GM21515 (cell line): Measurements from ENCODE around the gene STAMBPL1.
"Not testable (repeated sequence)": the region's sequence is repeated elsewhere in the genome, so short reads cannot be mapped to it uniquely, and the experiment has no call there.

Experiments
- ATAC-seq: cut with Tn5 transposase; IDR thresholded peaks from one replicate; pipeline ENCODE4 v1.9.1; 2021; ENCODE audit not compliant: unreplicated experiment

The STAMBPL1 gene

DNA sequence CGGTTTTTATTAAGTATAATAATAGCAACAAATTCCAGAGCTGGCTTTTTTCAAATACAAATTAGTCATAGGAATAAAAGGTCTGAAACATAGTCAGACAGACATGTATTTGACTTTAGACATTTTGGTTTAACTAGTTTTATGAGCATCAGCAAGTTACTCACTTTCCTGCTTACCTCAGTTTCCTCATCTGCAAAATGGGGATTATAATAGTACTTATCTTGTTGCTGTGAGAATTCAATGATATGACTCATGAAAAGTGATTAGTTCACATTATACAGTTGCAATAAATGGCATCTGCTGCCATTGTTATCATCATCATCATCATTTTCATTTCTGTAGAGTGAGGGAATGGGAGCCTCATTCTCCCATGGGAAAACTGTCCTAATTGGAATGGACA lies 39.0 kb downstream of the STAMBPL1 start:
- ATAC-seq, result no peak

DNA sequence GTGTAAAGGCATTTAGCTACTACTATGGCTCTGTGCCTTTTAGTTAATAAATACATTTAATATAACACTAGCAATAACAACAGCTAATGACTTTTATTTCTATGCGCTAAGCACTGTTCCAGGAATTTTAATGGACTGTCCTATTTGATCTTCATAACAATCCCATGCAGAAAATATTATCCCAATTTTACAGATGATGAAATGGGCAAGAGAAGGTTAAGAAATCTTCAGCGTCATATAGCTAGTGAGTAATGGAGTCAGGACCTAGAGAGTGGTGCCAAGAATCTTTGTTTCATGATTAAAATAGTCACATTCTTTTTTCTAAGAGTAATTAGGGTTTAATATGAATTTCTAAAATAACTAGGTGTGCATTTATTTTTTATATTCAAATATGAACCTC lies 40.2 kb downstream of the STAMBPL1 start:
- ATAC-seq, result no peak

DNA sequence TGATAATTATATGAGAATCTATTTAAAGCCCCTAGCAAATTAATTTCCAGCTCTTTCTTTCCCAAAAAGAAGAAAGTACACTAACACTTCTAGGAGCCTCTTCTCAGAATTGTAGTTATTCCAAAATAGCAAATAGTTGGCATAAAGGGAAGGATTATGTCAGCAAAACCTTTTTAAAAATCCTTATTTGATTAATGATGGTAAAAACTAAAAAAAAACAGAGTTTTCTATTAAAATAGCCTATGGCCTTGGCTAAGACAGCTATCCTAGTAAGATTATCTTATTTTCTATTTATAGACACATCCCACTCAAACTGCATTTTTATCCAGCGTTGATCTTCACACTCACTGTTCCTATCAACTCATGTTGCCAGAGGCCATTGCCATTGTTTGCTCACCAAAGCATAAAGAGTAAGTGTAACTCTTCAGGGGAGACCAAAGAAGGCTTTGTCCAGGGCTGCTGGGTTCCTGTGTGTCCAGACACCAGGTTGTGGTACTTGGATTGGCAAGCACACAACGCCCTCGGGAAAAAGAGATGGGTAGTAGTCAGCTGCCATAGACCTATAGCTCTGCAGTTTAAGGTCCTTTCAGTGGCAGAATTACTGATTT lies 41.0 kb downstream of the STAMBPL1 start:
- ATAC-seq, result no peak

DNA sequence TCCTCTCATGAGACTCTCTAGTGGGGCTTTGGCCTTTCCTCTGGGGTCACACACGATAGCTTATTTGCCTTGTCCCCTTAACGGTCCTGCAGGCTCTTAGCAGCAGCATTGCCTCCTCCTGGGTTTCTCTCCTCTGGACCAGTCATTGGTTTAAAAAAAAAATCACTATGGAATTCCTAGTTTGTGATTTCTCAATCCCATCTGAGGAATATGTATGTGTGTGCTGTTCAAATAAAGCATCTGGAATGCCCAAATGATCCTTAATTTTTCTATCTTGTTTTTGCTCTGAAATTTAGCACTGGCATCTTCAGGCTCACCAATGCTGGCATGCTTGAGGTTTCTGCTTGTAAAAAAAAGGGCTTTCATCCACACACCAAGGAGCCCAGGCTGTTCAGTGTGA lies 42.0 kb downstream of the STAMBPL1 start:
- ATAC-seq, result no peak

DNA sequence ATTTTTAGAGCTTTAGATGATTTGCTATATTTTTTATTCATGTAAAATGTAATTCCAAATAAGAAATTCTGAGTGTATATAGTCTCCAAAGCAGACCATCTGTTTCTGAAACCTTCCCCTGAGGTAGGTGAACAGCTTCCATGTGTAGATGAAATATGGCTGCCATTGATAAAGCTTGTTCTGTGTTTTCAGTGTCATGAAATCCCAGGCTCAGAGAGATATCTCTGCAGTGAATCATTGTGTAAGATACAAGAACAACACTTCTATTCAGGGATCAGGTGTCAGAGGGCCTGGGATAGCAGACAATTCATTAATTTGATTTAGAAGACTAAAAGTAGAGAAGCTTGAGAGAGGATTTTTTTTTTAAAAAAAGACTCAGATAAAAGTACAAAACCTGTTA lies 43.5 kb downstream of the STAMBPL1 start:
- no peak for ATAC-seq

DNA sequence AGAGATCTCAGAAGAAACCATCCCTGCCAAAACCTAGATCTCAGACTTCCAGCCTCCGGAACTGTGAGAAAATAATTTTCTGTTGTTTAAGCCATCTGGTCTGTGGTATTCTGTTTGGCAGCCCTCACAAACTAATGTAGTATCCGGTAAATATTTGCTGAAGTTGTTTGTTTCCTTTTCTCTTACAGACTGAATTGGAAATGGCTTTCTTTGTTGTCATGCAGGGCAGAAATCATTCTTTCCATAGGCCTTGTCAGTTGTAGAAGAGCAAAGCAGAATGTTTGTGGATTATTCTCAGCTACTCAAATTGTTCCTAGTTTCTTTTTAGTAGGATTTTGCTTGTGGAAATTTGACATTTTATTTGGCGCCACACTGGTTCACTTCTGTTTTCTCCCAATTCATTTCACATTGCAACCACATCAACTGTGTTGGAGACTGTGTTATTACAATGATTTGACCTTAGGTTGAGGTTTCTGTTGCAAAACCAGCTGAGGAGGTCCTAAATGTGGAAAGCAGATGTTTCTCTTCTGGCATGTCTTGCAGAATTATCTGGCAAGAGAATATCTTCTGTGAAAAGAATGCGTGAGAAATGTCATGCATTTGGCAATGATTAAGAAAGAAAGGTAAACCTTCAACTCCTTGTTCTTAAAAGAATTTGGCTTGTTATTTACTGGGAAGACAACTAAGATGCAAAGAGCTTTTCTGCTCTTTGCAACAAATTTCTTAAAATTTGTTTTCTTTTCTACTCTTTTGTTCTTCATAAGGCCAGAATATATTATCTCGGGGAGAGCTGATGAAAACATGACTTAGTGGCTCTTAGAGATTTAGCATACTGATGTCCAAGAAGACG lies 46.7 kb downstream of the STAMBPL1 start:
- ATAC-seq, result no peak

DNA sequence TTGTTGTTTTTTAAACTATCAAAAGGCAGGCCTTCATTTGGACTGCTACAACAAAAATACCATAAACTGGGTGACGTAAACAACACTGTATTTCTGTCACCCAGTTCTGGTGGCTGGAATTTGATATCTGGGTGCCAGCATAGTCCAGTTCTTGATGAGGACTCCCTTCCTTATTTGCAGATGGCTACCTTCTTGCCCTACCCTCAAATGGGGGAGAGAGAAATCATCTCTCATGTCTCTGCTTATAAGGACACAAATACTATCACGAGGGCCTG lies 47.3 kb downstream of the STAMBPL1 start:
- no peak for ATAC-seq

DNA sequence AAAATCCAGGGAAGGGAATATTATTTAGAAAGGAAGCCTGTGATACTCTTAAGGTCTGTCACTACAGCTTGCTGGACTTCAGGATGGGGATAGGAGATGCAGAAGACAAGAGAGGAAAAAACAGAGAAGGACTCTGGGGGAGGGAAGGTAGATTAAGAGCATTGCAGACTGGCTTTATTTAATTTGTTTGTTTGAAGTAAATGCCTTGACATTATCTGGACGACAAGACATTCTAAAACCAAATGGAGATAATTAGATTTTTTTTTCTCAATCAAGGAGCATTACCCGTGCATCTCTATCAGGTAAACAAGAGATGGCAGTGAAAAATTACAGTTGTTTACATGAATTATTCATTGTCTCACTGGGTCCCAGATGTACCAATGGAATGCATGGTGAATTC lies 48.2 kb downstream of the STAMBPL1 start:
- no peak for ATAC-seq

DNA sequence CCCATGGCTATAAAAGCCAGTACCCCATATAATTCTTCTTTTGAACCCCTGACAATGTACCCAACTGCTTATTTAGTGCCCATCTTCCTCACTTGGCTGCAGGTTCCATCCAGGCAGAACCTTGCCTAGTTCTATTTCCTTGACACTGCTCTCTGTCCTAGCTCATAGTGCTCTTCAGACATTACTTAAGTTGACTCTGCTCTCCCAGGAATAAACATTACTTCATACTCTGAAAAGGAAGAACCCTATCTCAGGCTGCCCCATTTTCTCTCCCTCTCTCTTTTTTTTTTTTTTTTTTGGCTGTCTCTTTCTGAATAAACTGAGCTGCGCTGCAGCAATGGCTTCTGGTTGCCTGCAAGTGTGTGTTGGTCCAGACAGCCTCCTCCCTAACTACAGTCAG lies 51.5 kb downstream of the STAMBPL1 start:
- no peak for ATAC-seq

DNA sequence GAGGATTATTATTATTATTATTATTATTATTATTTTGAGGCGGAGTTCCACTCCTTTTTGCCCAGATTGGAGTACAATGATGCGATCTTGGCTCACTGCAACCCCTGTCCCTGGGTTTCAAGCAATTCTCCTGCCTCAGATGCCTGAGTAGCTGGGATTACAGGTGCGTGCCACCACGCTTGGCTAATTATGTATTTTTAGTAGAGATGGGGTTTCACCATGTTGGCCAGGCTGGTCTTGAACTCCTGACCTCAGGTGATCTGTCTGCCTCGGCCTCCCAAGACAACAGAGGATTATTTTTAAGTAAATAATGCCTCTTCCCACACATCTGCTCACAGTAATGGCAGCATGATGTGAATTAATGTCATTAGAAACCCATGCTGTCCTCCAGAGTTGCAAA lies 52.0 kb downstream of the STAMBPL1 start:
- not testable (repeated sequence) for ATAC-seq

DNA sequence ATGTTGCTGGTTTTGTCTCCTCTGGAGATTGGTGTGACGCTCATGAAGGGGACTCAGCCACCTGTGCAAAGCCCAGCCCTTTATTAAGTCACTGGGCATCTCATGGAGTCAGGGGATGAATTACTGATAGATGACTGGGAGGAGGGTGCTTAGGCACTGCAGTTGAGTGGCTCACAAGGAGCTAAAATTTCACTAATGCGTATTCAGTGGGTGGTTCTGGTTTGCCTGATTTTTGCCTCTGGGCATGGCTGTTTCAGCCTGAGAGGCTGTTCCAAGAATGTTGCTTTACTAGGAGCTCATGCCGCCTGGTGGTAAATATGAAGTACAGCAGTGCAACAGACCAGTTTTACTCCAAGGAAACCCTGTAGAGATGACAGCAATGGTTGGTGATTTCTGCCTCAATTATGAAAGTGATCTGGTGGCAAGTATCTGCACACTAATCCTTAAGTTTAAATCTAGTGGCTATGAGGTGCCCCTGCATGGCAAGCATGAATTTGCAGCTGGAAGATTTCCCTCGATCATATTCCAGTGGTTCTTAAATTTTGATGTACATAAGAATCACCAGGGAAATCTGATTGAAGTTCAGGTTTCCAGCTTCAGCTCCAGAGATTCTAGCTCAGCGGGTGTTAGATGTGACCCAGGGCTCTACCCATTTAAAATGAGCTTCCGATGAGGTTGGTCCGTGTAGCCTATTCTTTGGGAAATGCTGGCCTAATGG lies 52.7 kb downstream of the STAMBPL1 start:
- ATAC-seq, result peak; percentile 55

DNA sequence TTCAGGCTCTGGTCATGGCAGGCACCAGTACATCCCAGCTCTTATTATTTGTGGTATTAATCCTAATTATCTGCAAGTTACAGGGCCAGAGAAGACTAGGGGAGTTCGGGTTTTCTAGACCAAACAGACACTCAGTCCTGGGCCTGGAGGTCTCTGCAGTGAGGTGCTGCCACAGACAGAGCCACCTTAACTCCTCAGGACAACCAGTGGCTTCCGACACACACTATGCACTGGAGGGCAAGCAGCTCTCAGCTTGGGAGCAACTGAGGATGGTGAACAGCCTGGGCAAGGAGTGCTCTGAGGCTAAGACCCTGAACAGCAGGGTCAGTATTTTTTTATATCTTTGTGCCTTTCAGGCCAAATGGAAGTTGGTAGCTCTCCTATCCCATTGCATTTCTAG lies 53.5 kb downstream of the STAMBPL1 start:
- no peak for ATAC-seq

DNA sequence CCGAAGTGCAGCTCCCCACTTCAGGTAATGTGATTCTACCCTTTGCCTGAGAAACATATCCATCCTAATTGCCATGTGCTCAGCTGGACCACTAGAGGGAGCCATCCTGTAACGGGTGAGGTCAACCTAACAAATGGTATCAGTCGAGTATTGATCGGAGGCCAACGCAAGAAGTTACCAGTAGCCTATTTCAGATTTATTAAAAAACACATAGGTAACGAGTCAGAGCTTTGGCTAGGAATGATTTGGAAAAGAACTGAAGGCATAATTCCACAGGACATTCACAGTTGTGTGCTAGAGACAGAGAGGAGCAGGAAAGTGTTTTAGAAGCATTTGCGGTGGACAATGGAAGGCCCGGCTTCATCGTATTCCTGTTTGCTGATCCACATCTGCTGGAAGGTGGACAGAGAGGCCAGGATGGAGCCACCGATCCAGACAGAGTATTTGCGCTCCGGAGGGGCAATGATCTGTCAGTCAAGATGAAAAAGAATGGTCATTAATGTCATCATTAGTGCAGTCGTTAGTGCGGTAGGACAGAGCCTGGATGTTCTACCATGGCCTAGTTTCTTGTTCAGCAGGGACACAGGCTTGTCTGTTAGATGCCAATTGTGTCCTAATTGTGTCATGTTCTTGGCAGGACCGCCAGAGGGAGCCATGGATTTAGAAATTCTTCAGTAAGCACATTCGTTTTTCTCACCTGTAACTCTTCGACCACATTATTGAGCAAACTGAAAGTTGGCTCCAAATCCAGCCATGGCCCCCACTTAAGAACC lies 55.0 kb downstream of the STAMBPL1 start:
- peak; percentile 44 for ATAC-seq

DNA sequence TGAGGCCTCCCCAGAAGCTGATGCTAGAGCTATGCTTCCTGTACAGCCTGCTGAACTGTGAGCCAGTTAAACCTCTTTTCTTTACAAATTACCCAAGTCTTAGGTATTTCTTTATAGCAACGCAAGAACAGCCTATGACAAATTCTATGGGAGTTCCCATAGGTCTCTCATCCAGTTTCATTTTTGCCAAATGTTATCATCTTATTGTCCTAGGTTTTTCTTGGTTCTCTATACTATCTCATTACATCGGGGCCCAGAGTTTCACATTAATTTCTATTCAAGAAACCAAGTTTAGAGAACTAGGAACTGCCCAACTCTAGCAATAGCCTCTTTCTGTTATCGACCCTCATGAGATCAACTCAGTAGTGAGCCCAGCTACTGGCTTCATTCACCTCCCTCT lies 56.6 kb downstream of the STAMBPL1 start:
- ATAC-seq, result no peak

DNA sequence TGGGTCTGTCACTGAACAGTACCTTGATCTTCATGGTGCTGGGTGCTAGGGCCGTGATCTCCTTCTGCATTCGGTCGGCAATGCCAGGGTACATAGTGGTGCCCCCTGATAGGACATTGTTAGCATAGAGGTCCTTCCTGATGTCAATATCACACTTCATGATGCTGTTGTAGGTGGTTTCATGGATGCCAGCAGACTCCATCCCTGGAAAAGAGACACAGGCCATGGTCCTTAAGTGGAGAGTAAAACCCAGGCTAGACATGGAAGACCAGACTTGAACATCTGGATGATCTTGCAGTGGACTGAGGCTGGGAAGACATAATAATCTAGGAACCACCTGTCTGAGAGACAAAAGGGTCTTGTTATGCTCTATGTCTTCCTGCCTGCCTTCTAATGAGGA lies 58.0 kb downstream of the STAMBPL1 start:
- ATAC-seq, result no peak

DNA sequence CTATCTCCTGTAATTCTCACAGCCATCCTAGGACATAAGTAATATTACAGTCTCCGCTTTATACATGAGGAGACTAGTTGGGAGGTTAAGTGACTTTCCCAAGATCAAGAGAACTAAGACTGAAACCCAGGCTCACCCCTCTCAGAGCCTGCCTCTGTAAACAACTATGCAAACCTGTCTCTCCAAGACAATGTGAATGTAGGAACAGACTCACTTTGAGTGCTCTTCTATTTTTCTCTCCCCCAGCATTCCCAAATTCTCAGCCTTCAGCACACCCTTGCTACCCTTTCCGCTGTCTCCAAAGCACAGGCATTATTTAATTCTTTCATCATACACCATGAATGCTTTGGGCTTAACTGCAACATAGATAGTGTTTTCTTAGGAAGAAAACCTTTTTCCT lies 58.9 kb downstream of the STAMBPL1 start:
- no peak for ATAC-seq

DNA sequence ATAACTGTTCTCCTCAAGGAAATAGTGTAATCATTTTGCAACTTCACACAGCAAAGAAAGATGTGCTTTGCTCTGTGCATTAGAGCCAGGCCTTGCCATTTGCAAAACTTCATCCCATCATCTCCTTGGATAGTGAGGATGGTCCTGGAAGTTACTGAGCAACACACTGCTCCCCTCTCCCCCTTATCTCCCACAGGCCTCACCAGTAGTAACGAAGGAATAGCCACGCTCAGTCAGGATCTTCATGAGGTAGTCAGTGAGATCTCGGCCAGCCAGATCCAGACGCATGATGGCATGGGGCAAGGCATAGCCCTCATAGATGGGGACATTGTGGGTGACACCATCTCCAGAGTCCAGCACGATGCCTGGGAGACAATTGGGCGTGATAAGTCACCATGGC lies 61.0 kb downstream of the STAMBPL1 start:
- ATAC-seq, result no peak

DNA sequence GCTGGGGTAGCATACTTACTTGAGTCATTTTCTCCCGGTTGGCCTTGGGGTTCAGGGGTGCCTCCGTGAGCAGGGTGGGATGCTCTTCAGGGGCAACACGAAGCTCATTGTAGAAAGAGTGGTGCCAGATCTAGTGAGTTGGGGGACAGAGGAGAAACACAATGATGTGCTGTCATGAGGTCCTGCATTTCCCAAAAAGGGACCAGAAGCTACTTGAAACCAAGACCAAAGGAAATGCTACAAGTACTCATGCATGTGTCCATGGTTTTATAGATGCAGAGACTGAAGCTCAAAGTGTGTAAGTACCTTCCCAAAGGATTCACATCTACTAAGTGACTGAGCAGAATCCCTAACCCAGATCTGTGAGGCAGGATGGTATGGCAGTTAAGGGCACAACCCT lies 63.7 kb downstream of the STAMBPL1 start:
- ATAC-seq, result no peak

DNA sequence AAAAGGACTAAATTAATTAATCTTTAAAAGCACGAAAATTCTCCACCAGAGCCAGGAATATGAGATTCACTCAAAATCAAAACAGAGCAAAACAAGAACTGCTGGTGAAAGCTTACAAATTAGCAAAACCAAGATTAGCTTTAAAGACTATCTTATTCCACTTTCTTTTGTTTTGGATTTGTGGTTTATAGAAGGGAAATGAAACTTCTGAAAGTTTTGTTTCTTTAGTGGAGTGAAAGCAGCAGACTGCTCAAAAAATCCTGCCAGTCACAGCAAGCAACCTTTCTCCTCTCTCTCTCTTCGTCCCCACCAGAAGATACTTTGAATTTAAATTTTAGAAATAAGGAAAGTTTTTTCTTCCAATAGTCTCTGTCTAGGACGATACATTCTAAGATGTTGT lies 64.8 kb downstream of the STAMBPL1 start:
- peak; percentile 77 for ATAC-seq

DNA sequence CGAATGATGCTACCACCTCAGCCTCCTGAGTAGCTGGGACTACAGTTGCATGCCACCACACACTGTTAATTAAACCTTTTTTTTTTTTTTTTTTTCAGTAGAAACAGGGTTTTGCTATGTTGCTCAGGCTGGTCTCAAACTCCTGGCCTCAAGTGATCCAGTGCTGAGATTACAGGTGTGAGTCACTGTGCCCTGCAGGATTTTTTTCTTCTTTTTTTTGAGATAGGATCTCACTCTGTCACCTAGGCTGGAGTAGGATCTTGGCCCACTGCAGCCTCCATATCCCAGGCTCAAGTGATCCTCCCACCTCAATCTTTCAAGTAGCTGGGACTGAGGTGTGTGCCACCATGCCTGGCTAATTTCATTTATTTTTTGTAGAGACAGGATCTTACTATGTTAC lies 66.2 kb downstream of the STAMBPL1 start:
- ATAC-seq, result no peak

DNA sequence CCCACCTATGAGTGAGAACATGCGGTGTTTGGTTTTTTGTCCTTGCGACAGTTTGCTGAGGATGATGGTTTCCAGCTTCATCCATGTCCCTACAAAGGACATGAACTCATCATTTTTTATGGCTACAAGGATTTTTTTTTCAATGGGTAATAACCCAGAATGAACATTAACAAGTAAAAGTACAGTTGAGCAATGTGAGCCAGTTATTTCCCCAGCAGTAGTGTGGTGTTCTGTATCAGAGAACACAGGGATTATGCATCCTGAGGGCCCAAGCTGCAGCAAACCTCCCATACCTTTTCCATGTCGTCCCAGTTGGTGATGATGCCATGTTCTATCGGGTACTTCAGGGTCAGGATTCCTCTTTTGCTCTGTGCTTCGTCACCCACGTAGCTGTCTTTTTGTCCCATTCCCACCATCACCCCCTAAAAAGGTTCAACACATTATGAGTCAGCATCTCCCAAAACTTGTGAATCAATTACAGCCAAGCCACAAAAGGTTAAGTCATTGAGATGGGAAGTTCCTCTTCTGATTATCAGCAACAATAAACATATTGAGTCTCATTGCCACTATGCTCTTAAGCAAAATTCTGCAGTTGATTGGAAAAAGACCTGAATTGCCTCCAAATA lies 67.0 kb downstream of the STAMBPL1 start:
- ATAC-seq, result no peak
